Putamen (tissue), 1 donor: ENCODE data around the gene MRPS11.
"Not testable (repeated sequence)": the region's sequence is repeated elsewhere in the genome, so short reads cannot be mapped to it uniquely, and the experiment has no call there.

Experiments used
- DNase-seq: peaks from one replicate; pipeline ENCODE4 v3.0.0-alpha.2; 2016; ENCODE audit warnings: low spot score

Gene MRPS11

DNA sequence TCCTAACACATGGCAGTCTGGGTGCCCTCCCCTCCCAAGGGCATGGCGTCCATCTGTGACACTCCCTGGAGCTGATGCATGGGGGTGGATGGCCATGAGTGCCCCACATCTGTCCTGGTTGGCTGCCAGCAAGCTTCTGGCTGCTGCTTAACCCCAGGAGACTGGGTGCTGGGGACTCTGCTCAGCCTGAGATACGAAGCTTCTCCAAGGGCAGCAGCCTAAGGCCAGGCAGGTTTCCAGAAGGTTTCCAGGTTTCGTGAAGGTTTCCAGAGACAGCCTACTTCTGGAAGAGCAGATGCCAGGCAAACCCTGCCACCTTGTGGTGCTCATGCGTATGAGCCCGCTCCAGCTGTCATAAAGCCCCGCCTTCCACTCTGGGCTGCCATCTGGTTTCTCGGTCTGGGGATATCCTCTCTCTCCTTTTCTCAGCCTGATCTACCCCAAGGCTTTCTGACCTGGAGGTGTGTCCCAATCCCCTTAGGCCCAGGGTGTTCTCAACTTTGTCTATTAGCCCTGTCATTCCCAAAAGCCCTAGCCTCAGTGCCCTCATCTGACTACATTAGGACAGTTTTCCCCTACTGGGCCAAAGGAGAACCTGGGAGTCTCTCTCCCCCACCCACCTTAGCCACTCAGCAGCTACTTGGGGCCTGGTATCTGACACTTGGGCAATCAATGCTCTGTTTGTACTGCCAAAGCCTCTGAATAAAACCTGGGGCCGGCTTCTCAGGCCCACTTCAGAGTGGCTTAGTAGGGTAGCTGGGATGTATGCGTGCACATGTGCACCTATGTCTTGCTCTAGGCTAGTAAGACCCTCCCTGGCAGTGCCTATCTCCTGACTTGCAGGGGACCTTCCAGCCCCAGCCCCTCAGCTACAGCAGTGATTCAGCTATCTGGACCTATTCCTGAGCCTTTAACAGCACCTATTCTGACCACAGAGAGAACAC, 12.4 kb upstream of the MRPS11 start:
- peak; percentile 67 for DNase-seq

- DNase-seq = no peak
Measured at GRCh38 chr15:88456733-88457132, 10.8 kb upstream of the MRPS11 start.

DNA sequence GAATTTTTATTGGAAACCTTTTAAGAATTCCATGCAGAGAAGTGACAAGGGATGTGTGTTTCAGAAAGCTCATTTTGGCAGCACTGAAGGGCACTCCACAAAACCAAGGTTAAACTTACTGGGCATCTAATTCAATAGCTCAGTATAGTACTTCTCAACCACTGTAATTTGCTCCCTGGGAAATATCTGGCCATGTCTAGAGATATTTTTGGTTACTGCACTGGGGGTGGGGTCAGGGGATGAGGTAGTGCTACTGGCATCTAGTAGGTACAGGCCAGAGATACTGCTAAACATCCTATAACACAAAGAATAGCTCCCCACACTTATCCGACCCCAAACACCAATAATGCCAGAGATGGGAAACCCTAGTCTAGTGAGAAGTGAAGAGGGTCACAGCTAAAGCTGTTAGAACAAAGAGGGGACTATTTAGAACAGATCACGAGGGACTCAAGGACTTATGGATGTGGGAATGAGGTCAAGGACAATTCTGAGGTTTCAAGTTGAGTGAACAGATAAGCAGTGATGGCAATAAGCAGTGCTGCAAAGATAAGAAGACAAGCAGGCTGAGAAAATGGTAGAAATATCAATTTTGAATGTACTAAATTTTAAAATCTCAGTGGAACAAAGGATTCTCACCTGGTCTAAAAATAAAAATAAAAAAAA, 3.5 kb upstream of the MRPS11 start:
- DNase-seq = no peak

- DNase-seq = no peak
Measured at GRCh38 chr15:88465633-88466224, 1.8 kb upstream of the MRPS11 start.

DNA sequence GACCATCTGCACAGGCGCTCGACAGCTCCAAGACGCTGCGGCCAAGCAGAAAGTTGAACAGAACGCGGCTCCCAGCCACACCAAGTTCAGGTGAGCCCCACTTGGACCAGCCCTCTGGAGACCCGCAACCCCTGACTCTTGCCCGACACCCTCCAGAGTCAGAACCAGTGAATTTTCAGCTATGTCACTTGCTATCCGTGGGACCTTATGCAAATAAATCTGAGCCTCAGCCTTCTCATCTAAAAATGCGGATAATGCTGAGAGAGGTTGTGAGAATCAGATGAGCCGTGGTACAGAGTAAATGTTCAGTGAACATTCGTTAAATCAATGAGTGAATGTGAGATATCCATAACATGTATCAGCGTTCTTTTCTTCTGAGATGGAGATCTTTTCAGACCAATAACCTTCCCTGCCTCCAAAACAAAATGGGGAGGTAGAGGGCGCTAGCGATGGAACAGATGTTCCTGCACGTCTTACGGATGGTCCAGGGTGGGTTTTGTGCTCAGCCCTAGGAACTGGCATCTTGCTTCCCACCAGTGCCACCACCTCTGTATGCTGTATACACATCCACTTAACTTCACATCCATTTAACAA, 524 bp downstream of the MRPS11 start:
- no peak for DNase-seq

- DNase-seq = not testable (repeated sequence)
Measured at GRCh38 chr15:88468721-88469120, 1.2 kb downstream of the MRPS11 start.

GRCh38 chr15:88469321-88469720, 1.8 kb downstream of the MRPS11 start:
- DNase-seq = no peak

DNA sequence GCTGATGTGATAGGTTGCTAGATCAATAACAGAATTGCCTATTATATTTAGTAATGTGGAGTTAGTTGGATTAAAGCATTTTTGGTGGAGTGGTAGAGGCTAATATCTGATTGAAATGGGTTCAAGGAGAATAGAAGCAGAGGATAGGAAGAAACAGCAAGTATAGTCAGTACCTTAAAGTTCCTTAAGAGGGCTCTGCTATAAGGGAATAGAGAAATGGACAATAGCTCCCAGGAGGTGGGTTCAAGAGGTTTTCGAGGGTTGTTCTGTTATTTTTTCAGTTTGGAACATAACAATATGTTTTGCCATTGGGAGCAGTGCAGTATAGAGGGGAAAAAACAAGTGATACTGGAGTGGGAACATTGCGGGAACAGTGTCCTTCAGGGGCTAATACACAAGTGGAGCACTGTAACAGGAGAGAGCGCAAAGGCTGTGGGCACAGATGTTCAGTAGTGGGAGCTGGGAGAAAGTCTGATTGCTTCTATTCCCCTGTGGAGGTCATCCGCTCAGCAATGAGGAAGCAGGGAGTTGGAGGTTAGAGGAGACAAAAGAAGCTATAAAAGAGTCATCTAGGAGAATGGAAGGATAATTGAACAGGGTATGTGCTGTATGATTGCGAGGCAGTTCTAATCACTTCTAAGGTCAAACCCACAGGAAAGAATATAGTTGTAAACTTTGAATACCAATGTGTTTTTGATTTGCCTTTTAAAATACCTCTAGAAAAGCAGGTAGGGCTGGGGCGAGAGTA, 3.3 kb downstream of the MRPS11 start:
- no peak for DNase-seq

- no peak for DNase-seq
Measured at GRCh38 chr15:88472225-88472624, 4.7 kb downstream of the MRPS11 start.

- not testable (repeated sequence) for DNase-seq
Measured at GRCh38 chr15:88473661-88474293, 6.3 kb downstream of the MRPS11 start.

DNA sequence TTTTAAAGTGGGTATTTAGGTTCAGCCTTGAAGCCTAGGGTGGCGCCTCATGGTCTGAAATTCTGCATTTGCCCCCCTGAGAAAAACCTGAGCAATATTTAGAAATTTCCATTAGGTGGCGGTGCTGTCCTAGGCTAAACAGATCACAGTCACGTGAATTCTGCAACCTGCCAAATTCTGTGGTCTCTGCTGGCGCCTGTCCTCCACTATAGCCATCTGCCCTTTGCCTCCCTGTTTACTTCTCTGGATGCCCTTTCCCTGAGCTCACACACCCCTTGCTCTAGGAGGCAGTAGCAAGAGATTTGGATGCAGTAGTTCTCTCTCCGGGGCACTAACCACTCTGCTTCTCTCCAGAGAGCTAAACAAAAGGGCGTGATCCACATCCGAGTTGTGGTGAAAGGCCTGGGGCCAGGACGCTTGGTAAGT, 9.1 kb downstream of the MRPS11 start:
- peak; percentile 59 for DNase-seq

DNA sequence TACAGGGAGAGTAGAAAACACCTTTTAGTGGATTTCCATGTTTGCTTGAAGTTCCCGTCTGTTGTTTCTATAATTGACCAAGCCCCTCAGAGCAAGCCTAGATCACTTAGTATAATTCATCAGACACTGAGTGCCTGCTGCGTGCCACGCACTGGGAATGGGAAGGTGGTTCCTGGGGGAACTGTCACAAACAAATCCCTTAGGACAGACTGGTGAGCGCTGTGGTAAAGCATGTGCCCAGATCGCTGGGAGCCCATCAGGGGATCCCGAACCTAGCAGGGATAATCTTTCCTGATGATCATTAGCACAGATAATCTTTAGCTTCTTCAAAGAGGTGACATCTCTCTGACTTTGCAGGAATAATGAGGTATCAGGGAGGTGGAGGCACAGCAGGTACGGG, 9.6 kb downstream of the MRPS11 start:
- DNase-seq = no peak

GRCh38 chr15:88477904-88478303, 10.4 kb downstream of the MRPS11 start:
- no peak for DNase-seq

DNA sequence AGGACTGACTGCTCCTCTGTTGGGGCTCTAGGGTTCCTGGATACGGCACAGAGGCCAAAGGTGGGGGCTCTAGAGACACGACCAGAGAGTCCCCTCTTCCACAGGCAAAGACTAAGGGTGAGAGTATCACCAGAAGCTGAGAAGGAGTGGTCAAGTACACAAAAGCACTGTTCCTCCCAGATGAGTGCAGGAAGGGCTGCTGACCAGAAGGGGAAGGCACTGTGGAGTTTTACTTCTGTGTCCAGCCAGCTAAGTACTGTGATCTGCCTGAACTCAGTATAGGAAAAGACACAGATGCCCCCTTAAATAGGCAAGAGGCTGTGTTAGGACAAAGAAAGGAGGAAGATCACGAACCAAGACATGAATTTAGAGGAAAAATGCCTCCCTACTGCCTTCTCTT, 11.7 kb downstream of the MRPS11 start:
- no peak for DNase-seq

DNA sequence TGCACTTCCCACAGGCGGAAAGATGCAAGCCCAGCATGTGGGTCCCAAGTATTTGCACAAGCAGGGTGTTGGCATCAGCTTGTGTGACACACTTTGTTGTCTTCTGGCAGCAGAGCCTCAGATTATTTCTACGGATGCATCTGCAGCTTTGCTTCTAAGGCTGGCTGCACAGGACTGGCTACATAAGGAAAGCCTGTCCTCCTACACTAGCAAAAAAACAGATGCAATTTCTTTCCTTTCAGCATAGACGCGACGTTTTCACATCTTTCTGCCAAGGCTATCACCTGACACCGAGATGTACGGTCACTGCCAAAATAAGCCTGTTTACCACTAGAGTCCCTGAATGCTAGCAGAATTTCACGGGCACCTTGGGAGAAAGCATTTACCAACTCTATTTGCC, 13.5 kb downstream of the MRPS11 start:
- no peak for DNase-seq

DNA sequence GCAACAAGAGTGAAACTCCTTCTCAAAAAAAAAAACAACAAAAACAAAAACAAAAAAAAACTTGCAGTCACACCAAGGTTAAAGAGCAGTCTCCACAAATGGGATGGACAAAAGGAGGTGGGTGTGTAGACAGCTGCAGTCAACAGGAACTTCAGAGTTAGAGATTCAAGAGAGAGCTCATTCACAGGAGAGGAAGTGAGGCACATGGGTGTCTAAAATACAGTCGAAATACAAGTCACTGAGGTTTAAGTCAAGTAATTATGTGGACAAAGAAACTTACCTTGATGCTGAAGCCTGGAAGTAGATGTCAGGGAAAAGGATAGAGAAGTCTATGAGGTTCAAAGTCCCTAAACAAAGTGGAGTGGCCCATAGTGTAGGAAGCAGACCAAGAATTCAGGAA, 14.8 kb downstream of the MRPS11 start:
- DNase-seq = no peak

DNA sequence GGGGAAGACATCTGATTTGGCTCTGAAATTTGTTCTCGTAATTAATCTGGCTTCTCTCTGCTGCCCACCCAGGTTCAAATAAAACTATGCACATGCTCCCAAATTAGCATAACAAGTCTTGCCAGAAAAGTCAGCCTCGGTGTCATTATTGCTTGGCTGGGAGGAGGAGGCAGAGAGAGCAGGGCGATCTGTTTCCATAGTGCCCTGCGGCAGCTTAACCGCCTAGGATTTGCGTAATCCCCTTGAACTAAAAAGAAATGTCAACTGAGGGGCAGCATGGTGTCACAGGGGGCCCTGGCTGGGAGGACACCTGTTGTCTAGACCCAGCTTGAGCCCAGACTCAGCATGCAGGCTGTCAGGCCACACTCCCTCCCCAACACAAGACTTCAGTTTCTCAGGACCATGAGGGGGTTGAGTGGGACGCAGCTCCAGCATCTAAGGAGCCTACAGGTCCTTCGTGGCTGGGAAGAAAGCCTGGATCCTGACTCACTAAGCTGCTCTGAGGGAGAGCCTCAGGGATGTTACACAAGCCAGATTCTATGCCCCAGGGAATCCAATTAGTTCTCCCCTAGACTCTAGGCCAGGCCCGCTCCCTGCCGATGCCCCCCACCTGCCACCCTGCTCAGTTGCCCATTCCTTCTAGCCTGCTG, 17.3 kb downstream of the MRPS11 start:
- no peak for DNase-seq

DNA sequence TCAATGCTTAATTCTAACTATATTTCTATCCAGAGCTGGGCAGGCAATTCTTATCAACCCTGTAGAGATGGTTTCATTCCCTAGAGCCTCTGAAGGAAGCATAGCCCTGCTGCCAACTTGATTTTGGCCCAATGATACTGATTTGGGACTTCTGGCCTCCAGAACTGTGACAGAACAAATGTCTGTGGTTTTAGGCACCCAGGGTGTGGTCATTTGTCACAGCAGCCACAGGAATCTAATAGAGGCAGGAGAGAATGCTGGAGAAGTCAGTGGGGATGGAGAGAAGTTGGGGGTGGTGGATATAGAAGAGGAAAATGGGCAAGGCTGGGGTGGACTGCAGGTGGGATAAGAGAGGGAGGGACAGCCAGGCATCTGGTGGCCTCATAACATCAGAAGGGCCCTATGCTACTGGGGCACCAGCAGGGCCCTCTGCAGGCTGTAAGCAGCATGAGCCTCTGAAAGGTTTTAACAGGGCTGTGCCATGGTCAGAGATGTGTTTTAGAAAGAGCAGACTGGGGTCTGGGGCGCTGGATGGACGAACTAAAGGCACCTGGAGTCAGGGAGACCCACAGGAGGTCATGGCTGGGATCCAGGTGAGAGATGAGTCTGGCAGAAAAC, 19.8 kb downstream of the MRPS11 start:
- DNase-seq = no peak

GRCh38 chr15:88487796-88488523, 20.5 kb downstream of the MRPS11 start:
- DNase-seq = no peak

GRCh38 chr15:88489321-88489720, 21.8 kb downstream of the MRPS11 start:
- DNase-seq = no peak
